HepG2 (cell line): Measurements from ENCODE around the gene CHST2. TPM values are rescaled to one million over a fixed set of nuclear protein-coding genes. Genes with fewer than 3 reads are reported as not detected.

Experiments used
- ATAC-seq: fragments of 200-7000 bp; cut with Tn5 transposase; 3 replicates; pipeline ENCODE4 v1.9.1; 2020; ENCODE audit warnings: mild to moderate bottlenecking, moderate library complexity
- BruUV-seq: library from RNA; stranded (reverse); fragments of 400-500 nt; replicated peaks from 2 replicates; lab custom pipeline; 2021; lab: Mats Ljungman, UMichigan
- CTCF ChIA-PET: fragments of 300-600 bp; formaldehyde crosslinking; extraction: SDS; loops from one replicate; lab custom pipeline; 2021; ENCODE audit warnings: low total read pairs, inconsistent platforms, low intra/inter-chr PET ratio; lab: Yijun Ruan, JAX
- POLR2A ChIA-PET: fragments of 350-600 bp; sonication (Branson Sonifier 250); formaldehyde crosslinking; loops from one replicate; lab custom pipeline; 2020; ENCODE audit warnings: antibody characterized with exemption, inconsistent platforms; lab: Yijun Ruan, JAX
- DNase-seq: peaks from one replicate; pipeline ENCODE4 v3.0.0-alpha.2; 2015; ENCODE audit warnings: low spot score
- FAIRE-seq: peaks from 3 replicates; lab custom pipeline; 2011; peaks lifted over from hg19 to GRCh38; lab: Jason Lieb, UNC
- H2AFZ ChIP-seq: one replicate; pipeline ENCODE4 v1.6.1; 2011; ENCODE audit warnings: low read length, inconsistent platforms
- H3K27ac ChIP-seq: fragments of 300-600 bp; 3 replicates; pipeline ENCODE4 v1.8.0; 2011; ENCODE audit warnings: mixed run types, mild to moderate bottlenecking, mixed read lengths, low read length, inconsistent platforms; ENCODE audit not compliant: insufficient read depth; ENCODE audit errors: extremely low read length
- H3K27me3 ChIP-seq, 2 experiments: fragments of 200-600 bp in 1 of 2; 2 replicates in 1 of 2; 3 replicates in 1 of 2; pipeline versions ENCODE4 v1.6.0 to v1.8.0; 2011; ENCODE audit warnings: low read length in 2 of 2, mild to moderate bottlenecking in 2 of 2, moderate library complexity in 2 of 2, inconsistent platforms in 1 of 2; ENCODE audit not compliant: insufficient read depth in 2 of 2, control insufficient read depth in 1 of 2
- H3K36me3 ChIP-seq, 2 experiments: fragments of 200-600 bp in 1 of 2; replicated peaks in 1 of 2; 2 replicates in 1 of 2; 3 replicates in 1 of 2; pipeline versions ENCODE4 v1.5.1 to v1.8.0; 2011; ENCODE audit warnings: low read length in 2 of 2, inconsistent platforms in 1 of 2; ENCODE audit not compliant: insufficient read depth in 2 of 2, control insufficient read depth in 1 of 2
- H3K4me1 ChIP-seq: 2 replicates; pipeline ENCODE4 v1.5.1; 2012; ENCODE audit warnings: low read length, inconsistent platforms; ENCODE audit not compliant: insufficient read depth
- H3K4me2 ChIP-seq: 2 replicates; pipeline ENCODE4 v1.6.0; 2011; ENCODE audit warnings: low read depth, low read length, inconsistent platforms
- H3K4me3 ChIP-seq, 3 experiments: fragments of 200-600 bp in 1 of 3; sonication (generic), shearing (Covaris generic) in 1 of 3; replicated peaks in 1 of 3; 2 replicates each; pipeline ENCODE4 v1.5.1; 2011 to 2016; ENCODE audit warnings: low read length in 3 of 3, inconsistent platforms in 2 of 3, low read depth in 2 of 3, mild to moderate bottlenecking in 2 of 3, control low read depth in 1 of 3, mixed read lengths in 1 of 3; ENCODE audit not compliant: insufficient read depth in 1 of 3
- H3K79me2 ChIP-seq: one replicate; pipeline ENCODE4 v1.6.1; 2011; ENCODE audit warnings: low read length, inconsistent platforms; ENCODE audit not compliant: insufficient read depth
- H3K9ac ChIP-seq: 2 replicates; pipeline ENCODE4 v1.6.0; 2011; ENCODE audit warnings: mild to moderate bottlenecking, low read depth, low read length, inconsistent platforms; ENCODE audit not compliant: insufficient read depth
- H3K9me3 ChIP-seq: 2 replicates; pipeline ENCODE4 v1.5.1; 2012; ENCODE audit warnings: mild to moderate bottlenecking, low read length
- H4K20me1 ChIP-seq: 2 replicates; pipeline ENCODE4 v1.6.0; 2011; ENCODE audit warnings: inconsistent platforms, mild to moderate bottlenecking, low read length, moderate library complexity; ENCODE audit not compliant: insufficient read depth
- ARNT ChIP-seq: fragments of 450-650 bp; IDR thresholded peaks from 2 replicates; pipeline ENCODE4 v1.6.1; 2017
- DNMT1 ChIP-seq: sonication (generic); formaldehyde crosslinking; IDR thresholded peaks from 2 replicates; pipeline ENCODE4 v1.5.1; 2020; ENCODE audit warnings: mild to moderate bottlenecking, missing genetic modification reagents
- LCORL ChIP-seq, 2 experiments: fragments of 450-650 bp in 1 of 2; sonication (generic) in 1 of 2; formaldehyde crosslinking in 1 of 2; IDR thresholded peaks; 2 replicates each; pipeline versions ENCODE4 v1.5.0 to v1.6.1; 2017 to 2020; ENCODE audit warnings: antibody characterized with exemption in 1 of 2, missing genetic modification reagents in 1 of 2
- NFYC ChIP-seq: IDR thresholded peaks from 2 replicates; pipeline ENCODE4 v1.6.1; 2016; ENCODE audit warnings: missing genetic modification reagents, missing compliant biosample characterization
- RELA ChIP-seq: sonication (generic); formaldehyde crosslinking; IDR thresholded peaks from 2 replicates; pipeline ENCODE4 v1.4.0; 2020; ENCODE audit warnings: missing genetic modification reagents
- RFX5 ChIP-seq: IDR thresholded peaks from 2 replicates; pipeline ENCODE4 v1.6.1; 2011; ENCODE audit warnings: low read depth, low read length, improper control_type of control experiment
- SNRNP70 ChIP-seq: fragments of 200-400 bp; formaldehyde crosslinking; IDR thresholded peaks from 2 replicates; pipeline ENCODE4 v1.6.1; 2017; ENCODE audit warnings: mild to moderate bottlenecking, low read depth, low read length, moderate library complexity
- TRAFD1 ChIP-seq: sonication (generic); formaldehyde crosslinking; IDR thresholded peaks from 2 replicates; pipeline ENCODE4 v1.5.1; 2020; ENCODE audit warnings: missing genetic modification reagents, mild to moderate bottlenecking, borderline replicate concordance
- UBTF ChIP-seq: sonication (generic); formaldehyde crosslinking; IDR thresholded peaks from 2 replicates; pipeline ENCODE4 v1.4.0; 2020; ENCODE audit warnings: mild to moderate bottlenecking, missing genetic modification reagents
- ZBTB26 ChIP-seq: IDR thresholded peaks from 2 replicates; pipeline ENCODE4 v1.6.1; 2016; ENCODE audit warnings: missing compliant biosample characterization, missing genetic modification reagents, borderline replicate concordance
- ZEB1 ChIP-seq: IDR thresholded peaks from 2 replicates; pipeline ENCODE4 v1.6.1; 2012; ENCODE audit warnings: mild to moderate bottlenecking, low read depth, inconsistent platforms; ENCODE audit not compliant: insufficient replicate concordance
- ZNF160 ChIP-seq: sonication (generic); formaldehyde crosslinking; IDR thresholded peaks from 2 replicates; pipeline ENCODE4 v1.8.0; 2022; ENCODE audit warnings: mild to moderate bottlenecking, inconsistent platforms, missing genetic modification reagents
- ZNF354B ChIP-seq: sonication (generic); formaldehyde crosslinking; IDR thresholded peaks from 2 replicates; pipeline ENCODE4 v1.8.0; 2022; ENCODE audit warnings: mild to moderate bottlenecking, missing genetic modification reagents
- ZNF362 ChIP-seq: sonication (generic); formaldehyde crosslinking; IDR thresholded peaks from 2 replicates; pipeline ENCODE4 v1.4.0; 2020; ENCODE audit warnings: missing genetic modification reagents, mild to moderate bottlenecking, borderline replicate concordance
- ZNF580 ChIP-seq: IDR thresholded peaks from 2 replicates; pipeline ENCODE4 v1.6.1; 2016; ENCODE audit warnings: low read depth, borderline replicate concordance
- ZNF770 ChIP-seq: sonication (generic); formaldehyde crosslinking; IDR thresholded peaks from 2 replicates; pipeline ENCODE4 v1.5.0; 2020; ENCODE audit warnings: mild to moderate bottlenecking, missing genetic modification reagents
- ZNF83 ChIP-seq: sonication (generic); formaldehyde crosslinking; IDR thresholded peaks from 2 replicates; pipeline ENCODE4 v1.4.0; 2020; ENCODE audit warnings: missing genetic modification reagents, mild to moderate bottlenecking, borderline replicate concordance
- WGBS: methylation state at CpG from one replicate; pipeline ENCODE4 v1.1.6; 2017; ENCODE audit warnings: low lambda C conversion rate; 5-methylcytosine and 5-hydroxymethylcytosine counted together
- in situ Hi-C: cut with HindIII; loops from 2 replicates; pipeline ENCODE4 v1.10.0; 2017; ENCODE audit warnings: low pct_unique_long_range_greater_than_20kb; ENCODE audit not compliant: extremely low pct_ligation_motif_present
- intact Hi-C: fragments of 100-400 bp; cut with micrococcal nuclease; formaldehyde crosslinking; loops from one replicate; pipeline ENCODE4 v1.10.0; 2022; ENCODE audit not compliant: unreplicated experiment
- polyA plus RNA-seq, 8 experiments: library from polyadenylated mRNA; depleted of rRNA in 3 of 8; stranded (reverse) in 7 of 8; unstranded in 1 of 8; fragments of >200 nt; fragmentation: Illumina TruSeq in 4 of 8; extraction: Trizol in 4 of 8; gene quantifications; 2 replicates each; pipeline versions ENCODE4 v1.2.1 to v1.2.3, GENCODE V29; 2011 to 2016; ENCODE audit warnings: low read depth in 4 of 8, missing spikeins in 1 of 8, mixed read lengths in 1 of 8; ENCODE audit not compliant: insufficient read depth in 1 of 8
- total RNA-seq, 5 experiments: library from RNA; depleted of rRNA; stranded (reverse); fragments of >200 nt; fragmentation: Illumina TruSeq; extraction: Trizol; gene quantifications; 2 replicates each; pipeline ENCODE4 v1.2.3, GENCODE V29; 2016; ENCODE audit warnings: low read depth in 1 of 5

Gene CHST2
- total and polyA plus RNA-seq, 2 of the 13 experiments (the other 11 are each of a cell fraction or from before 2014, with no cell fraction given), result not detected

- 0% methylated on average over 1 of the region's 1 CpG for WGBS
- no peak for FAIRE-seq
- H3K4me3 ChIP-seq, result no peak overlapping the region
- no peaks in the 10 kb centered on the region for H3K79me2 ChIP-seq
- H3K27me3 ChIP-seq, result peaks cover 0 to 2% of the 10 kb centered on the region in 2 experiments; a peak in 1 of 5 replicates
- CTCF ChIA-PET, result no interaction called here
- H2AFZ ChIP-seq, result no peak overlapping the region
- ATAC-seq, result no peak
- intact Hi-C loops (no loop called here), in situ Hi-C loops (no loop called here)
- no peak overlapping the region for H3K9ac ChIP-seq
- H3K36me3 ChIP-seq, result no peaks in the 10 kb centered on the region
- no TSS peak for BruUV-seq
- H3K4me1 ChIP-seq, result no peaks in the 10 kb centered on the region
- H4K20me1 ChIP-seq, result no peaks in the 10 kb centered on the region
- H3K4me2 ChIP-seq, result no peak overlapping the region
- DNase-seq, result no peak
- no peaks in the 10 kb centered on the region for H3K9me3 ChIP-seq
- POLR2A ChIA-PET, result no interaction called here
- no peak overlapping the region for H3K27ac ChIP-seq
- TF ChIP-seq ZNF770 (CRISPR knock-in tag), result no peak
- no peak for TF ChIP-seq ZNF160 (CRISPR knock-in tag)
- no peak for TF ChIP-seq NFYC (CRISPR knock-in tag)
- no peak for TF ChIP-seq LCORL (IDR thresholded peaks at IDR 0.05)
- TF ChIP-seq LCORL (CRISPR knock-in tag; IDR thresholded peaks at IDR 0.05), result no peak
- no peak for TF ChIP-seq ZEB1
- no peak for TF ChIP-seq ZBTB26 (CRISPR knock-in tag)
- TF ChIP-seq RFX5, result no peak
- TF ChIP-seq ZNF354B (CRISPR knock-in tag), result no peak
- no peak for TF ChIP-seq ZNF83 (CRISPR knock-in tag)
- no peak for TF ChIP-seq UBTF (CRISPR knock-in tag)
- no peak for TF ChIP-seq ZNF362 (CRISPR knock-in tag)
- TF ChIP-seq RELA (CRISPR knock-in tag), result no peak
- TF ChIP-seq ARNT, result no peak
- TF ChIP-seq SNRNP70, result no peak
- TF ChIP-seq DNMT1 (CRISPR knock-in tag), result no peak
- no peak for TF ChIP-seq ZNF580
- no peak for TF ChIP-seq TRAFD1
Measured at GRCh38 chr3:143173242-143173641, 53.7 kb downstream of the CHST2 start.
